NAMALWA (cell line): ENCODE data around the gene RDX.
"Not testable (repeated sequence)": the region's sequence is repeated elsewhere in the genome, so short reads cannot be mapped to it uniquely, and the experiment has no call there.

Experiments used
- DNase-seq: peaks from one replicate; pipeline ENCODE4 v3.0.0-alpha.2; 2015; ENCODE audit warnings: low spot score

The RDX gene

GRCh38 chr11:110305169-110306018 is 9.0 kb upstream of the RDX start:
- no peak for DNase-seq

- DNase-seq = no peak
Observed at GRCh38 chr11:110303414-110303826, 7.0 kb upstream of the RDX start.

GRCh38 chr11:110301577-110301976 is 5.2 kb upstream of the RDX start:
- DNase-seq = no peak

DNA sequence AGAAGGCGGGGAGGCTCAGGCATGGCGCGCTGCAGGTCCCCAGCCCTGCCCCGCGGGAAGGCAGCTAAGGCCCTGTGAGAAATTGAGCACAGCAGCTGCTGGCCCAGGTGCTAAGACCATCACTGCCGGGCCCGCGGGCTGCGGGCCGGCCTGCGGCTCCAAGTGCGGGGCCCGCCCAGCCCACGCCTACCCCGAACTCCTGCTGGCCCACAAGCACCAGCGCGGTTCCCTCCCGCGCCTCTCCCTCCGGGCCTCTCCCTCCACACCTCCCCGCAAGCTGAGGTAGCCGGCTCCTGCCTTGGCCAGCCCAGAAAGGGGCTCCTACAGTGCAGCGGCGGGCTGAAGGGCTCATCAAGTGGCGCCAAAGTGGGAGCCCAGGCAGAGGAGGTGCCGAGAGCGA is 4.6 kb upstream of the RDX start:
- no peak for DNase-seq

GRCh38 chr11:110299006-110299785 is 2.8 kb upstream of the RDX start:
- no peak for DNase-seq

DNA sequence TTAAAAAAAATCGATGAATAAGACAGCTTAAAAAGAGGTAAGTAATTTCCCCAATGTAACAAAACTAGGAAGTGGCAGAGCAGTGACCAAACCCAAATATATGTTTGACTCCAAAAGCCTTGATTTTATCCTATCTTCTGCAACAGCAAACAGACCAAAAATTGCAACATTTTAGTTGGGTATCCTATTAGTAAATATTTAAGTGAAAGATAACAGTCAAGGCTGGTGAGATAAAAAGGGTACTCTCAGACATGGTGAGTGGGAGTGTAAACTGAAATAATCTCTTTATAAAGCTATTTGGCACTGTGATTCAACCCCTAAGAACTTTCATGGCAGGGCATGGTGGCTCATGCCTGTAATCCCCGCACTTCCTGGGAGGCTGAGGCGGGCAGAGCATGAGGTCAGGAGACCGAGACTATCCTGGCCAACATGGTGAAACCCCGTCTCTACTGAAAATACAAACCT is 1.9 kb upstream of the RDX start:
- no peak for DNase-seq

DNA sequence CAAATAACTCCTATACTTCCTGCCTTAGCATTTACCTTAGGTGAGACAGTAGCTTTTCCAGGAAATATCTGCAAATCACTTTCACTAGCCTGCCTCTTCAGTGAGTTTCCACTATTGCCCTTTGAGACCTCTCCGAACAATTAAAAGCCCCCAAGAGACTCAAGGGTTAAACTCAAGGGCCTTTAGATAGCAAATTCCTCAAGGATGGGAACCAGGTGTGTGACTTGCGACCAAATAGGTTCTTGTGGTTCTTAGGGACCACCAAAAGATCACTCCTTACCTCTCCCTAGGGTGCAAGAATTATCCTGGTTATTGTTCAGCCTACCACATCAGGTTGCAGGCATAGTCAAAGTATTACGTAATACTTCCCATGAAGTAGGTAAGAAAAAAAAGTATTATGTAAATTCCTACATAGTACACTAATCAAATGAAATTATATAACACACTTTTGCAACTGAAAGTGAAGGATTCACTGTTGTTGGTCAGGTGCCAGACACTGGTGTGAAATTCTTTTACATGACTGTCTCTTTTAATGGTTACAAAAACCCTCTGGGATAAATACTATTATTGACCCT is 1.4 kb upstream of the RDX start:
- DNase-seq = no peak

DNA sequence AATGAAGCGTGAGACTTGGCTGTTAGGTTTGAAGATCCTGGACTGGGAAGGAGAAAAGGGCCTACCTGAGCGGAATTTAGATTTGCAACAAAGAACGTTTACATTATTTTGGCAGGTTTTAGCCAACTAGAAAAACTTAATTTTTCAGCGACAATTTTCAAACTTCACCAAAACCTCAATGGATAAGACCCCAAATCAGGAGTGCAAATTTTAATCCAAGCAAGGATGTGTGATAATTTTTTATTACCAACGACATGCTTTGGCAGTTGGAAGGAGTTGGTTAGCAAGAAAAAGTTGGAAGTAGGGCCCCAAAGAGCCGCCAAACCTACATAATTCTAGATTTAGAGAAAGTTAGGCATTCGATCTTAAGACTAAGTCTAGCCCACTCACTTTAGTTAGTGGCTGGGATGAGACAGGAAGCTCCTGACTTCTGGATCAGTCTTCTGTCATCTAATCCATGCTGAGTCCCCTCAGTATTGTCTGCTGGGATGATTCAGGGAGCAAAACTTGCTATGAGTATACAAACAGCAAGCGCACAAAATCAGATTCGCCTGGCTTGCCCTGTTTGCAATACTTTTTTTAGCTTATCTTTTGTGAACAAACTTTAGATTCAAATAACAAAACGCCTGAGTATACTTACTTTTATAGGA is 787 bp upstream of the RDX start:
- DNase-seq = peak; percentile 8

DNA sequence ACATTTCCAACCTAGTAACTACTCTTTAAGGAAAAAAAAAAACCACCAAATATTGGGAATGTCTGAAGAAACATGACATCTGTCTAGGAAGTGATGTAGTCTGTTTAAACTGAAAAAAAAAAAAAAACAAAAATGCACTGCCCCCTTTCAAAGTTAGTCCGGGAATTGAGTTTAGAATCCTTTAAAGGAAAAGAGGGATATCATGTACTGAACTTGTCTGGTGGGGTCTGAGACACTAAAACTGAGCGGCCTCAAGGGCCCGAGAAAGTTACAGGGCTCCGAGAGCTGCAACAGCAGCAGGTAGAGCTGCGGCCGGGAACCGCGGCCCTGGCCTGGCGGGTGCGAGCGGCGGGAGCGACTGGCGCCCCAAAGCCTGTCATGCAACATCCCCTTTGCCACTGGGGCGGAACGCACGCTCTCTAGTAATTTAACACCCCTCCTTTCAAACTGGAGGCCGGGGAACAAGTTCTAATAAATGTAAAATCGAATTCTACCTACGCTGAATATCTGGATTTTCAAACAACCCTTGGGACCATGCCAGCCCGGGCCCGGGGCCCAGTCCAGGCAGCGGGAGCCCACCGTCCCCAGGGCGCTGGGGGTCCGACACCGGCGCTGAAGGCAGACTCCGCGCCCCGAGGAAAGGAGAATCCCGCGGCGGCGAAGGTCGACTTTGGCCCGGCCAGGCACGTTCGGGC is 736 bp downstream of the RDX start:
- peak; percentile 75 for DNase-seq

DNA sequence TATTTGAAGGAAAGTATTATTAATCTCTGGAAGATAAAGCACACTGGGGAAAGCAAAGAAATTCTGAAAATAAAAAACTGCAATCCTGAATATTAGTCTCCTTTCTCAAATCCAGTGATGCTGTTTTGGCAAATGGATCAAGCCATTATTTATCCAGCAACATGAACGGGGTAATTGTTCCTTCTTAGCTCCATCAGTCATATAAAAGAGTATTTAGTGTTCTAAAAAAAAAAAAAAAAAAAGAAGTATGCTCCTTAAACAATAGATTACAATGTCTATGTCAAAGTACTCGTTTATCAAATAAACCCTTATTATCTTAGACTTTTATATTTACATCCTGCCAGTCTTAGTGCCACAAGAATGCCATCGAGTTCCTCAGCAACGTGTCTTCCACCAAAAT is 1.3 kb downstream of the RDX start:
- DNase-seq = no peak

GRCh38 chr11:110294509-110294908 is 1.9 kb downstream of the RDX start:
- no peak for DNase-seq

DNA sequence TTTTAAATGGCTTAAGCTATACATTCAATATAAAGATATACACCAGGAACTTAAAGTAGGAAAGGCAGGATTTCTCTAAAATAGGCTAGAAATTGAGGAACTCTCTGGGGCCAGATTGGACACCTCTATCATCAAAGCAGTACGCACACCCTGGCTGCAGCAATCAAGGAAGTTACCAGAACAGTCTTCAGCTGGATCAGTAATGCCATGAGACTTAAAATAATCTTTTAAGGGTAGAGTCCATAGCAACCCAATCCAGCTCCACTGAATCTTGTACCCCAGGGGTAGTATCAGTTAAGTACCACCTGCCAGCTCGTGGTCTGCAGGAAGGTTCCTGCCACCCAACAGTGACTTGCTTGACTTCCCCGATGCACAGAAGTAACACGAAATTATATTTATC is 3.0 kb downstream of the RDX start:
- no peak for DNase-seq

GRCh38 chr11:110292146-110292545 is 4.3 kb downstream of the RDX start:
- not testable (repeated sequence) for DNase-seq

- no peak for DNase-seq
Observed at GRCh38 chr11:110290591-110291334, 5.7 kb downstream of the RDX start.

DNA sequence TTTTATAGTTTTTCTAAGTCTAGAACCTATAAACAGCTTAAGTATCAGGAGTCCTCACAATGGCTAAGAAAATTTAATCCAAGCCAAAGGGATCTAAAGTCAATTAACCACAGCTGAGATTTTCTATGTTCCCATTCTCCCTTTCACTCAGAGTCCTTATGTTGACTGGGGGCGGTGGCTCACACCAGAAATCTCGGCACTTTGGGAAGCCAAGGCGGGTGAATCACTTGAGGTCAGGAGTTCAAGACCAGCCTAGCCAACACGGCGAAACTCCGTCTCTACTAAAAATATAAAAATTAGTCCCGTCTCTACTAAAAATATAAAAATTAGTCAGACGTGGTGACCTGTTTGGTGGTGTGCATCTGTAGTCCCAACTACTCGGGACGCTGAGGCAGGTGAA is 6.9 kb downstream of the RDX start:
- DNase-seq = no peak

GRCh38 chr11:110287537-110287936 is 8.9 kb downstream of the RDX start:
- DNase-seq = no peak

- DNase-seq = no peak
Observed at GRCh38 chr11:110286298-110287040, 9.9 kb downstream of the RDX start.

DNA sequence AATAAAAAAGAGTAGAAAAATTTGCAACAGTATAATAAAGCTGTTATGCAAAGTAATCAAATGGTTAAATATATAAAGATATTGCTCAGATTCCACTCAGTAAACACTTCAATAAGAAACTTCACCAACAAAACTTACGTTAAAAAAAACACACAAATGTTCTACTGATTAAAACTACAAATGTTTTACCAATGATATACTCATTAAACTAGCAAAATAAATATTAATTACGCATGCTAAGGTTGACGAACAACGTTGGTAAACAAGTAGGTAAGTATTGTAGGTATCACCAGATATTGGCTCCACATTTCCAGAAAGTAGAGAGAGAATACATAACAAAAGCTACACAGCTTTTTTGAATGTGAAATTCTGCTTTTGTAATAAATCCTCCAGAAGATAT is 12.6 kb downstream of the RDX start:
- no peak for DNase-seq

- not testable (repeated sequence) for DNase-seq
Observed at GRCh38 chr11:110280595-110280994, 15.8 kb downstream of the RDX start.

DNA sequence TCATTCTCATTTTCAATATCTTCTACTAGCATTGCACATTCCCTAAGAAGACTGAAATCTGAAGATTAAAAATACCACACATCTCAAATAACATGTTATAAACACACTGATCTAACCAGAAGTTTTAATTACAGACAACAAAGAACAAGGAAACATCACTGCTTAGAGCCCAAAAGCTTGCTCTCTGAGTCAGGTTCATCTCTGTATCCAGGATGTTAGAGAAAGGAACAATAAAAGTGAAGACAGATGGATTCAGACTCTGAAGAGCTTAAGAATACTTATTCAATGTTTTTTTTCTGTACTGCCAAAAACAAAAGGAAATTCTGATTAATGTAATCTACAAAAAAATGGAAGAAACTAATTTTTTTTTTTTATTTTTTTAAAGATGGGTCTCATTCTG is 16.5 kb downstream of the RDX start:
- no peak for DNase-seq
